GM15510 (cell line): ENCODE results near the gene LILRA6.
"Not testable (repeated sequence)": the region's sequence is repeated elsewhere in the genome, so short reads cannot be mapped to it uniquely, and the experiment has no call there.

ENCODE experiments used
- POLR2A ChIP-seq: IDR thresholded peaks from 3 replicates; pipeline ENCODE4 v1.6.1; 2011; ENCODE audit warnings: borderline replicate concordance; ENCODE audit not compliant: insufficient read length; ENCODE audit errors: extremely low read depth

Gene LILRA6

DNA sequence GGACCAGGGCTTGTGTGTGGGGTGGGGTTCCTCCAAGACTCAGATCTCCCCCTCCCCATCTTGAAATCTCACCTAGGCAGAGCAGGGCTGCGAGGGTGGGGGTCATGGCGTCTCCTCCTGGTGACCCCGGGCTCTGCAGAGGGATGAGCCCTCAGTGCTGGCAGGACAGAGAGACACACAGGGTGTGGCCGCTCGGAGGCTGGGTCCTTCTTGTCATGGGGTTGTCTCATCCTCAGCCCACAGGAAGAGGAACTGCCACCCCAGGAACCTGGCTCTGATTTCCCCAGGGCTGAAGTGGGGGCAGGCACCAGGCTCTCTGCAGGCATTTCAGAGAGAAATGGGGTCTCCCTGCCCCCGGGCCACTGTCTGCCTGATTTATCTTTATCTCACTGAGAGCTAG, at the start of gene LILRA6:
Gene LILRA6, minus strand, starts transcription at position 145 of the 400 bp plus-strand sequence.
- not testable (repeated sequence) for TF ChIP-seq POLR2A

DNA sequence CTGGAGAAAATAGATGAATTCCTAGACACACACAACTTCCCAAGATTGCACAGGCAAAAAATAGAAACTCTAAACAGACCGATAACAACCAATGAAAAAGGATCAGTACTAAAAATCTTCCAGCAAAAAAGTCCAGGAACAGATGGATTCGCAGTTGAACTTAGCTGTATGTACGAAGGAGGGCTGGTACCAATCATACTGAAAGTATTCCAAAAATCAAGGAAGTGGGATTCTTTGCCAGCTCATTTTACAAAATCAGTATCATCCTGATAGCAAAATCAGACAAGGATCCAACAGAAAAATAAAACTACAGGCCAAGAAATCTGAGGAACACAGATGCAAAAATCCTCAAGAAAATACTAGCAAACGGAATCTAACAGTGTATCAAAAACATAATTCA, 44.9 kb upstream of the LILRA6 start:
- no peak for TF ChIP-seq POLR2A

DNA sequence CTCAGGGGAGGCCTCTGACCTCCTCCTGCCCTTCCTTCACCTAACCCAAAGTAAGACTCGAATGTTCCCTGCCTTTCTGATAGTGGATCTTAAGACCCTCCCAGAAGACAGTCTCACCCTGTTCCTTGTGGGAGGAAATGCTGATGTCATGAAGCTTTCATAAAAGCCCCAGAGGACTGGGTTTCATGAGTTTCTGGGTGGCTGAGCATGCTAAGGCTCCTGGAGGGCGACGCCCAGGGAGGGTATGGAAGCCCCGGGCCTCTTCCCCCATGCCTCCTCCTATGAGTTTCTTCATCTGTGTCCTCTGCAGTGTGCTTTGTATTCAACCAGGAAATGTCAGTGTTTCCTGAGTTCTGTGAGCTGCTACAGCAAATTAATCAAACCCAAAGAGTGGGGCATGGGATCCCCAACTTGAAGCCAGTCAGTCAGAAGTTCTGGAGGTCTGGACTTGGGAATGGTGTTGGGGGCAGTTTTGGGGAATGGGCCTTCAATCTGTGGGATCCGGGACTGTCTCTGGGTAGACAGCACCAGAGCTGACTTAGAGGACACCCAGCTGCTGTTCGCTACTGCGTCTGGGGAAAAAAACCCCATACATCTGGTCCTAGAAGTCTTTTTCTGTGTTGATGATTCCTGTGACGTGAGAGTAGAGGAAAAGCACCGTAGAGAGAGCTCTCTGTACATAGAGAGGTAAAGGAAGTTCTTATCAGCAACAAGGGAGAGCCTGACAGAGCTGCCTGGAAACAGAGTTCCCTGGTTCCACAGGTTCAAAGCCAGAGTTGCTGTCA, 40.3 kb upstream of the LILRA6 start:
- no peak for TF ChIP-seq POLR2A

GRCh38 chr19:54281007-54281728, 38.6 kb upstream of the LILRA6 start, which contains the start of gene LILRB2:
Gene LILRB2, minus strand, starts transcription at chr19:54281110. Its CDS starts 614 bp downstream, at chr19:54280496.
- TF ChIP-seq POLR2A: no peak

DNA sequence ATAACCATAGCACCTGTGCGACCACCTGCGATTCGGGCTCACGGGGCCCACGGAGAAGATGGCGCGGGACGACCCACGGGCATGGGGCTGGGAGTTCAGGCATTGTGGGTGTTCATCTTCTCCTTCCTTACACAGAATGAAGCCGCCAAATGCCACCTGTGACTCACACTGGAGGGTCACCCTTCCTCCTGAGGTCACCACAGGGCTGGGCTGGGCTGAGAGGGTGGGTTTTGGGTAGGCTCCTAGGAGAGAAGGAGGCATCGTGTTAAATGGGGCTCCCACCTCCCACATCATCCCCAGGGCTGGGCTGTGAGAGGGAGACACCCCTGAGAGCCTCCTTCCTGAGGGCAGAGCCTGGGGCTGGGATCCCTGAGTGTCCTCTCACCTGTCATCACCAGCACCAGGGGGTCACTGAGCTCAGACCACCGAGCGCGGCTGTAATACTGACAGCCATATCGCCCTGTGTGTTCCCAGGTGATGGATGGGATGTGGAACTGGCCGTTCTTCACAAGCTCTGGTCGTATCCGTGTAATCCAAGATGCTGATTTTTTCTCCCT, 36.9 kb upstream of the LILRA6 start:
- no peak for TF ChIP-seq POLR2A

GRCh38 chr19:54275951-54276350, 33.4 kb upstream of the LILRA6 start:
- TF ChIP-seq POLR2A: no peak

DNA sequence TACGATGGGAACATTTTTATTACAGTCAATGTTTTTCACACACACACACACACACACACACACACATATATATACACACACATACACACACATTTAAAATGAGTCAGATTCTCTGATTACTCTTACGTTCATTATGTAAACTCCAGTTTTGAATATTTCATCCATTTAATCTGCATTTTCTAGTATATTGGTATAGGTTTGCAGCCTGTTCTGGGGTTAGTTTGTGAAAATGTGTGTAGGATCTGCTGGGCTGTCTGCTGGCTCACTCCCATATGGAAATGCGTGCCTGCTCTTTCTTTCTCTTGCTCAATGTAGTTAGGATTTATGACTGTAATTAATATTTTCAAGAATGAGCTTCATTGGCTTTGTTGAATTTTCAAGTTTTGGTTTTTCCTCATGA, 31.2 kb upstream of the LILRA6 start:
- no peak for TF ChIP-seq POLR2A

DNA sequence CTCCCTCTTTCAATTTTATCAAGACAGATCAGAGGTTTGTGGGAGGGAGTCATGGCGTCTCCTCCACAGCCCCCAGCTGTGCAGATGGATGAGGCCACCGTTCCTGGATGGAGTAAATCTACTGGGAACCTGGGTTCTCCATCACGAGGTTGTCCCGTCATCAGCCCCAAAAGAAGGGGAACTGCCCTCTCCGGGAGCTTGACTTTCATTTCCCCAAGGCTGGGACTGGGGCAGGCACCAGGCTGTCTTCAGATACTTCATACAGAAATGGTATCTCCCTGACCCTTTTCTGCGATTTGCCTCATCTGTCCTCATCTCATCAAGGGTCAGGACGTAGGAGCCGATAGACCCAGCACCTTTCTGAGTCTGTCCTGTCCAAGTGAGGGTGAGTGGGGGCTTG, 28.5 kb upstream of the LILRA6 start:
- TF ChIP-seq POLR2A: no peak

DNA sequence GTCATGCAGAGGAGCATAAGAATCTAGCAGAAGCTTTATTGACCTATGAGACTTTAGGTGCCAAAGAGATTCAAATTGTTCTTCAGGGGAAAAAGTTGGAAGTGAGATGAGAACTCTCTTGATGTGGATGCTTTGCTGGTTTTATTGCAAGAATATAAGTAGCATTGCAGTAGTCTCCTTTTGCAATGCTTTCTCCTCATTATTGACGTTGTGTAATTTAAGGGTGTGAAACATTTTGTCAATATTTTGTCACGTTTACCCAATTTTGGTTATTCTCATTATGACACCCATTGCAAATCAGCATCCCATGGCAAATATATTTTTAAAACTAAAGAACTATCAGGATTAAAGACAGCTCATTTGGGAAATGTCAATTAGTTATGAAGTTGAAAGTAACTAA, 26.3 kb upstream of the LILRA6 start:
- no peak for TF ChIP-seq POLR2A

- no peak for TF ChIP-seq POLR2A
Observed at GRCh38 chr19:54266133-54266532, 23.5 kb upstream of the LILRA6 start.

DNA sequence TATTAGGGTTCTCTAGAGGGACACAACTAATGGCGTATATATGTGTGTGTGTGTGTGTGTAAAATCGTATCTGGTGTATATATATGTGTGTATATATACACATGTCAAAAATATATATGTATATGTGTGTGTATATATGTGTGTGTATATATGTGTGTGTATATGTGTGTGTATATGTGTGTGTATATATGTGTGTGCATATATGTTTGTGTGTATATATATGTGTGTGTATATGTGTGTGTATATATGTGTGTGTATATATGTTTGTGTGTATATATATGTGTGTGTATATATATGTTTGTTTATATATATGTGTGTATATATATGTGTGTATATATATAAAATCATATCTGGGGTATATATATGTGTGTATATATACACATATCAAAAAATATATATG, 19.9 kb upstream of the LILRA6 start:
- TF ChIP-seq POLR2A: no peak

DNA sequence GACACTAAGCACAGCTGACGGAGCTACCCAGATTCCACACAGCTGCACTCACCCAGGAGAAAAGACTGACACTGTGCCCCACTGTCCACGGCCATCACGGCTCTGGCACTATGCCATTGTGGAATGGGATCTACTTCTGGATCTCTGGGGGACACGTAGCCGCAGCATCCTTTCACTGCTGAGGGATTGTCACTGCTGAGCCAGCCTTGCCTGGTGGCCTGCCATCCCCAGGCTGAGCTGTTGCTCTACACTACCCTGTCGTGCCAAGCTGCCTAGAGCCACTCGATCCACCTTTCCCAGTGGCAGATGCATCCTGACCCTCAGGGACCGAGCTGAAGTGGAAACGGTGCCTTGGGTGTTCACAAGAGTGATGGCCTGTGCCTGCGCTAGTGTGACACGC, 19.5 kb upstream of the LILRA6 start:
- TF ChIP-seq POLR2A: no peak

DNA sequence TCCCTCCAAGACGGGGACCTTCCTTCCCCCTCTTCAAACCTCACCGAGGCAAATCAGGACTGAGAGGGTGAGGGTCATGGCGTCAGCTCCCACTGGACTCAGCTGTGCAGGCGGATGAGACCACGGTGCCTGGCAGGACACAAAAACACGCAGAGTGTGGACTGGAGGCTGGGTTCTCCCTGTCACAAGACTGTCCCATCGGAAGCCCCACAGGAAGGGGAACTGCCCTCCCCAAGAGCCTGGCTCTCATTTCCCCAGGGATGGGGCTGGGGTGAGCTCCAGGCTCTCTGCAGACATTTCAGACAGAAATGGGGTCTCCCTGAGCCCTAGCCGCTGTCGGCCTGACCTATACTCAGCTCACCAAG, 14.5 kb upstream of the LILRA6 start, which contains the start of gene LILRB5:
Gene LILRB5, minus strand, starts transcription at position 158 of the 365 bp plus-strand sequence. Its CDS starts 80 bp downstream, at position 78.
- TF ChIP-seq POLR2A: no peak

DNA sequence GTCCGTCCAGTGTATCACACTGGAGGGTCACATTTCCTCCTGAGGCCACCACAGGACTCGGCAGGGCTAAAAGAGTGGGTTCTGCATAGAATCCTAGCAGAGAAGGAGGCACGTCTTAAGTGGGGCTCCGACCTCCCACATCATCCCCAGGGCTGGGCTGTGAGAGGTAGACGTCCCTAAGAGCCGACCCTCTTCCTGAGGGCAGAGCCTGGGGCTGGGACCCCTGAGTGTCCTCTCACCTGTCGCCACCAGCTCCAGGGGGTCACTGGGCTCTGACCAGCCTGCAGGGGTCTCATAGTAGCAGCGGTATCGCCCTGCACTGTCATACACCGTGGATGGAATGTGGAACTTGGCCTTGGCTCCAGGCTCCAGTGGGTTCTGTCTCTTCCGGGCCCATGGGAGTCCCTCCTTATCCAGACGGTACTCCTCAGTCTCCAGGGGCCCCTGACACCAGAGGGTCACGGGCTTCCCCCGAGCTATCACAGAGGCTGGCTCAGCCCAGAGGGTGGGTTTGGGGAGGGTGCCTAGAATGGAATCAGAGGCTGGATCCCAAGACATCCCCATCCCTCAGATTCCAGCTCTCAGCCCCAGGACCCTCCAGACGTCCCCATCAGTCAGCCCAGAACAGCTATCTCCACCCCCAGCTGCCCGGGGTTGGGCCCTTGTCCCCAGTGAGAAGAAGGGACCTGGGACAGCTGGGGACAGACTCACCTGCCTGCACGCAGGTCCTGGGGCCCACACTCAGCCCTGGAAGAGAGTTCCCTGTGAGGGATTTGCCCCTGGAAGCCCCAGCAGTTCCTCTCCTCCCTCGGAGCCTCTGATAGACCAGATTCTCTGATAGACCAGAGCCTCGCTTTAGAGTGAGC, 13.9 kb upstream of the LILRA6 start:
- TF ChIP-seq POLR2A: no peak

DNA sequence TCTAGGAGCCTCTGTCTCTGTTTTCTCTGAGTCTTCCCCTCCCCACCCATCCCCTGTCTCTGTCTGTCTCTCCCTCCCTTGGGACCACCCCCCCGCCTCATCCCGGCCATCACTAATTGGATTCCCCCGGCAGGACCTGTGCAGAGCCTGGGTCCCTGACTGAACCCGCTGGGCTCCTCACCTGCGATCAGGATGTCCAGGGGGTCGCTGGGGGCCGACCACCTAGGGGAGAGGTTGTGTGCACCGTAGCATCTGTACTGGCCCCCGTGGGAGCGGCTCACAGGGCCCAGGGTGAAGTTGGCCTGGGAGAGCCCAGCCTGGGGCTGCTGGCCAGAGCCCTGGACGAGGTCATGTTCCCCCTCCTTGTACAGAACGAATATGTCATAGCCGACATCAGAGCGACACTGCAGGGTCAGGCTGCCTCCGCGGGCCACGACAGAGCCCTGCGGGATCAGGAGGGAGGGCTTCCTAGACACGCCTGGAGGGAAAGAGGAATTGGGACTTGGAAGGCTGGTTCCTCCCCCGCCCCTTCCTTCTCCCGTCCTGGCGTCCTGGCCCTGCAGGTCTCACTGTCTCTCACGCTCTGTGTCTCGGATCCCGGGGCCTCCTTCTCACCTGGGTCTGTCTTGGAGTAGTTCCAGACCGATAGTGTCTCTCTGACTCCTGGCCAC, 12.7 kb upstream of the LILRA6 start:
- TF ChIP-seq POLR2A: no peak
